ENCODE results near the gene ADPRHL1. TPM values are rescaled to one million over a fixed set of nuclear protein-coding genes. Genes with fewer than 3 reads are reported as not detected.

The ADPRHL1 gene
- total RNA-seq, 1 donor from 2014 or later: 3.1 TPM

DNA sequence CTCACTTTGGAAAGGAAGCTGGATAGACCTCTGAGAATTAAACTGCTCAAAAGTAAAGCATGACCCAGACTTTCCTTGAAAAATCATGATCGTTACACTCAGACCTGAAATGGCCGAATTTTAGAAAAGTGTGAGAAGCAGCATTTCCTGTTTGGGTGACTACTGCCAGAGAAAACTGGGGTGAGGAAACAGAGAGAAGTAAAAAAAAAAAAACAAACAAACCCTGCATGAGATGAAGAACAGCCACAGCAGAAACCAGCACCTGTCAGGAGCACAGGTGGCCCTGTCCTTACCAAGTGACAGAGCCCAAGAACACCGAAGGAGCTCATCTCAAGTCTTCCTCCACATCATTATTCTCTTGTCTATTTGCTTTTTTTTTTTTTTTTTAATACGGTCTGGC, 12.0 kb upstream of the ADPRHL1 start:
- no peak overlapping the region for H2AFZ ChIP-seq (ENCODE audit: low read depth, low read length)
- H3K27me3 ChIP-seq (ENCODE audit: insufficient read depth, low read length): no peaks in the 10 kb centered on the region
- no peak overlapping the region for H3K27ac Mint-ChIP-seq (ENCODE audit: unreplicated experiment)
- H4K20me1 ChIP-seq (ENCODE audit: insufficient read depth, low read length): peaks cover 21% of the 10 kb centered on the region
- no peak overlapping the region for H3K4me3 Mint-ChIP-seq (ENCODE audit: unreplicated experiment)
- no peaks in the 10 kb centered on the region for H3K4me1 ChIP-seq (ENCODE audit: insufficient read depth, low read length)
- peaks cover 3% of the 10 kb centered on the region for H3K36me3 Mint-ChIP-seq (ENCODE audit: low read depth, unreplicated experiment)
- no peak for TF ChIP-seq EZH2 (IDR thresholded peaks at IDR 0.05; ENCODE audit: insufficient read depth, low read length)
- DNase-seq (ENCODE audit: low read depth) (no peak), FAIRE-seq (no peak)
- H3K4me1 Mint-ChIP-seq (ENCODE audit: low read depth, unreplicated experiment): no peaks in the 10 kb centered on the region
- H3K9me3 Mint-ChIP-seq (ENCODE audit: unreplicated experiment): no peaks in the 10 kb centered on the region
- peaks cover 3% of the 10 kb centered on the region for H3K36me3 ChIP-seq (ENCODE audit: insufficient read depth, low read length)
- H3K9ac ChIP-seq (ENCODE audit: low read length): no peak overlapping the region
- H3K27me3 Mint-ChIP-seq (ENCODE audit: low read depth, unreplicated experiment): no peaks in the 10 kb centered on the region
- H3K4me2 ChIP-seq (ENCODE audit: low read length): no peak overlapping the region
- H3K9me3 ChIP-seq (ENCODE audit: insufficient read depth, low read depth, low read length): no peaks in the 10 kb centered on the region
- no peak overlapping the region for H3K27ac ChIP-seq (ENCODE audit: low read depth, low read length)
- H3K4me3 ChIP-seq (ENCODE audit: insufficient read depth, low read depth, low read length): no peak overlapping the region
- H3K79me2 ChIP-seq (ENCODE audit: insufficient read depth, low read length): peaks cover 5% of the 10 kb centered on the region

DNA sequence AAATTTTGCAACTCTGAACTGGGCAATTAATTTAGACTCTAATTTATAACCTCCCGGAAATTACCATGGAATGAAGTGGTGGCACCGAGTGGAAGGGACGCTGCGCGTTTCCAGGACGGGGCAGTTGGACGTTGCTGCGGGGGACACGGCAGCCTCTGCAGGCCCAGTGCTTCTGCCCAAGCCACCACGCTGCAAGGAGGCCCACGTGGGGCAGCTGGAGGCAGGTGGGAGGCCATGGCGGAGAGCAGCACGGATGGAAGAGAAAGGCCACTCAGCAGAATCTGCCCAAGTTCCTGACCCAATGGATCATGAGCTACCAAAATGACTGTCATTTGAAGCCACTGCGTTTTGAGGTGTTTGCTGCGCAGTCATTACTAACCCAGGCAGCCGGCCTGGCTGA, 11.2 kb upstream of the ADPRHL1 start:
- no peaks in the 10 kb centered on the region for H3K4me1 Mint-ChIP-seq (ENCODE audit: low read depth, unreplicated experiment)
- H3K9me3 Mint-ChIP-seq (ENCODE audit: unreplicated experiment): no peaks in the 10 kb centered on the region
- H3K36me3 Mint-ChIP-seq (ENCODE audit: low read depth, unreplicated experiment): peaks cover 3% of the 10 kb centered on the region
- H3K27me3 Mint-ChIP-seq (ENCODE audit: low read depth, unreplicated experiment): no peaks in the 10 kb centered on the region
- Histone ChIP-seq H3K4me2 (ENCODE audit: low read length) (no peak overlapping the region), H3K4me3 (ENCODE audit: insufficient read depth, low read depth, low read length) (no peak overlapping the region), H3K4me1 (ENCODE audit: insufficient read depth, low read length) (no peaks in the 10 kb centered on the region), H3K79me2 (ENCODE audit: insufficient read depth, low read length) (no peaks in the 10 kb centered on the region), H3K27me3 (ENCODE audit: insufficient read depth, low read length) (no peaks in the 10 kb centered on the region), H3K9ac (ENCODE audit: low read length) (no peak overlapping the region), H2AFZ (ENCODE audit: low read depth, low read length) (no peak overlapping the region), H3K9me3 (ENCODE audit: insufficient read depth, low read depth, low read length) (no peaks in the 10 kb centered on the region), H3K36me3 (ENCODE audit: insufficient read depth, low read length) (peaks cover 3% of the 10 kb centered on the region), H3K27ac (ENCODE audit: low read depth, low read length) (no peak overlapping the region), H4K20me1 (ENCODE audit: insufficient read depth, low read length) (peaks cover 15% of the 10 kb centered on the region)
- H3K27ac Mint-ChIP-seq (ENCODE audit: unreplicated experiment): no peak overlapping the region
- FAIRE-seq: no peak
- DNase-seq (ENCODE audit: low read depth): no peak
- TF ChIP-seq EZH2 (IDR thresholded peaks at IDR 0.05; ENCODE audit: insufficient read depth, low read length): no peak
- TF ChIP-seq, protein P1, sequence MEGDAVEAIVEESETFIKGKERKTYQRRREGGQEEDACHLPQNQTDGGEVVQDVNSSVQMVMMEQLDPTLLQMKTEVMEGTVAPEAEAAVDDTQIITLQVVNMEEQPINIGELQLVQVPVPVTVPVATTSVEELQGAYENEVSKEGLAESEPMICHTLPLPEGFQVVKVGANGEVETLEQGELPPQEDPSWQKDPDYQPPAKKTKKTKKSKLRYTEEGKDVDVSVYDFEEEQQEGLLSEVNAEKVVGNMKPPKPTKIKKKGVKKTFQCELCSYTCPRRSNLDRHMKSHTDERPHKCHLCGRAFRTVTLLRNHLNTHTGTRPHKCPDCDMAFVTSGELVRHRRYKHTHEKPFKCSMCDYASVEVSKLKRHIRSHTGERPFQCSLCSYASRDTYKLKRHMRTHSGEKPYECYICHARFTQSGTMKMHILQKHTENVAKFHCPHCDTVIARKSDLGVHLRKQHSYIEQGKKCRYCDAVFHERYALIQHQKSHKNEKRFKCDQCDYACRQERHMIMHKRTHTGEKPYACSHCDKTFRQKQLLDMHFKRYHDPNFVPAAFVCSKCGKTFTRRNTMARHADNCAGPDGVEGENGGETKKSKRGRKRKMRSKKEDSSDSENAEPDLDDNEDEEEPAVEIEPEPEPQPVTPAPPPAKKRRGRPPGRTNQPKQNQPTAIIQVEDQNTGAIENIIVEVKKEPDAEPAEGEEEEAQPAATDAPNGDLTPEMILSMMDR (IDR thresholded peaks at IDR 0.05; ENCODE audit: insufficient read depth, low read depth, low read length): no peak
- no peak overlapping the region for H3K4me3 Mint-ChIP-seq (ENCODE audit: unreplicated experiment)

DNA sequence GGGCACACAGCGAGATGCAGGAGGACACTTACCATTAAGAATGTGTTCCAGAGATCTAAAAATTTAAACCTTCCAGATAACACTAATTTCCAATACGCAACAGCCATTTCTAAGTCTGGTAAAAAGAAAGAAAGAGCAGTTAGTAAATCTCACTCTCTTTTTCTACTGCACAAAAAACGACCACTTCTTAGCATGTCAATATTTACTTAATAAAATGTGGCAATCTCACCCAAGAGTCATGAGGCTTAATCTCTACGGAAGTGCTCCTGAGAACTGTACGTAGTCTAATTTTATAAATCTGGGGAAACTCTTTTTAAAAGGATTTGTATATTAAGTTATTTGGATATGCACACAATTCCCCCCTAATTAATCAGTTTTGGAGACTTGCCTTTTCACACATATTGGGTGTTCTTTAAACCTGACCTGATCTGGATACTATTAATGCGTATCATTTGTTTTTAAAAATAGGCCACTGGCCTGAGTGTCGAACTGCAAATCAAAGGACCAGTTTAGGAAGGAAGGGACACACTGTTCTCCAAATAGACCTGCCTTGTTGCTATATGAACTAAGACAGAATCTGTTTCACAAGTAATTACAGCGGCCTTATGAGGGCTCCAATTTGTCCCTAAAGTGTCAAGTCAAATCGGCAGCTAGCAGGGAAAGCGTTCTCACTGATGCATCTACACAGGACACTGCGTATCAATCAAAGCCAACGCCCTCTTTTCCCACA, 7.9 kb upstream of the ADPRHL1 start:
- Histone ChIP-seq H3K27ac (ENCODE audit: low read depth, low read length) (no peak overlapping the region), H3K9me3 (ENCODE audit: insufficient read depth, low read depth, low read length) (no peaks in the 10 kb centered on the region), H4K20me1 (ENCODE audit: insufficient read depth, low read length) (peaks cover 4% of the 10 kb centered on the region), H3K27me3 (ENCODE audit: insufficient read depth, low read length) (no peaks in the 10 kb centered on the region), H3K79me2 (ENCODE audit: insufficient read depth, low read length) (no peaks in the 10 kb centered on the region), H3K9ac (ENCODE audit: low read length) (no peak overlapping the region), H3K4me2 (ENCODE audit: low read length) (no peak overlapping the region), H3K4me3 (ENCODE audit: insufficient read depth, low read depth, low read length) (no peak overlapping the region), H2AFZ (ENCODE audit: low read depth, low read length) (no peak overlapping the region), H3K4me1 (ENCODE audit: insufficient read depth, low read length) (peaks cover 6% of the 10 kb centered on the region), H3K36me3 (ENCODE audit: insufficient read depth, low read length) (peaks cover 17% of the 10 kb centered on the region)
- H3K4me1 Mint-ChIP-seq (ENCODE audit: low read depth, unreplicated experiment): no peaks in the 10 kb centered on the region
- H3K27ac Mint-ChIP-seq (ENCODE audit: unreplicated experiment): no peak overlapping the region
- no peaks in the 10 kb centered on the region for H3K9me3 Mint-ChIP-seq (ENCODE audit: unreplicated experiment)
- TF ChIP-seq, protein P1 (IDR thresholded peaks at IDR 0.05; ENCODE audit: insufficient read depth, low read depth, low read length): no peak
- TF ChIP-seq EZH2 (IDR thresholded peaks at IDR 0.05; ENCODE audit: insufficient read depth, low read length): no peak
- H3K36me3 Mint-ChIP-seq (ENCODE audit: low read depth, unreplicated experiment): peaks cover 7% of the 10 kb centered on the region
- no peak overlapping the region for H3K4me3 Mint-ChIP-seq (ENCODE audit: unreplicated experiment)
- DNase-seq (ENCODE audit: low read depth): no peak
- no peaks in the 10 kb centered on the region for H3K27me3 Mint-ChIP-seq (ENCODE audit: low read depth, unreplicated experiment)
- no peak for FAIRE-seq
